Transverse colon (tissue), 4 donors: ENCODE data around the gene SLC46A1. TPM values are rescaled to one million over a fixed set of nuclear protein-coding genes. Genes with fewer than 3 reads are reported as not detected.

ENCODE experiments used
- DNase-seq: peaks from one replicate; pipeline ENCODE4 v3.0.0-alpha.2; 2019
- H3K27ac ChIP-seq, 4 donors: fragments of 200-600 bp; sonication (generic); 2 replicates each; pipeline ENCODE4 v1.5.1; 2016 to 2018; ENCODE audit warnings: inconsistent platforms in 4 of 4
- H3K27me3 ChIP-seq: fragments of 200-600 bp; sonication (generic); 2 replicates; pipeline ENCODE4 v1.5.1; 2017; ENCODE audit warnings: inconsistent platforms
- H3K36me3 ChIP-seq, 4 donors: fragments of 200-600 bp; sonication (generic); 2 replicates each; pipeline ENCODE4 v1.5.1; 2017 to 2019; ENCODE audit warnings: inconsistent platforms in 4 of 4
- H3K4me1 ChIP-seq, 4 donors: fragments of 200-600 bp; sonication (generic); 2 replicates each; pipeline ENCODE4 v1.5.1; 2017 to 2020; ENCODE audit warnings: inconsistent platforms in 4 of 4
- H3K4me3 ChIP-seq, 4 donors: fragments of 200-600 bp; sonication (generic); 1 replicate in 1 of 4; 2 replicates in 3 of 4; pipeline versions ENCODE4 v1.5.1 to v1.6.1; 2017 to 2019; ENCODE audit warnings: inconsistent platforms in 4 of 4
- H3K9me3 ChIP-seq, 2 donors: fragments of 200-600 bp; sonication (generic); 2 replicates each; pipeline ENCODE4 v1.5.1; 2017 to 2019; ENCODE audit warnings: inconsistent platforms in 2 of 2
- CTCF ChIP-seq, 5 experiments: fragments of 200-600 bp in 3 of 5; fragments of 450-650 bp in 2 of 5; sonication (generic) in 3 of 5; IDR thresholded peaks; 1 replicate in 2 of 5; 2 replicates in 3 of 5; pipeline ENCODE4 v1.5.1; 2016 to 2017; ENCODE audit warnings: antibody characterized with exemption in 5 of 5, inconsistent platforms in 3 of 5, mild to moderate bottlenecking in 2 of 5, moderate library complexity in 1 of 5
- EP300 ChIP-seq: sonication (generic); formaldehyde crosslinking; IDR thresholded peaks from one replicate; pipeline ENCODE4 v1.6.1; 2017; ENCODE audit warnings: antibody characterized with exemption, low read depth
- POLR2A ChIP-seq: fragments of 450-650 bp; IDR thresholded peaks from one replicate; pipeline ENCODE4 v1.6.1; 2016; ENCODE audit warnings: antibody characterized with exemption, mild to moderate bottlenecking, moderate library complexity
- POLR2AphosphoS5 ChIP-seq, 3 donors: sonication (generic); formaldehyde crosslinking; IDR thresholded peaks; one replicate each; pipeline ENCODE4 v1.6.1; 2016; ENCODE audit warnings: antibody characterized with exemption in 3 of 3
- WGBS, 2 donors: methylation state at CpG; one replicate each; pipeline ENCODE4 v1.1.5; 2018; ENCODE audit warnings: low coverage in 1 of 2; 5-methylcytosine and 5-hydroxymethylcytosine counted together
- in situ Hi-C, 4 donors: fragments of 200-750 bp; cut with MboI; loops; one replicate each; pipeline versions ENCODE4 v1.15.0 to v1.15.1; 2017; ENCODE audit warnings: low sequenced_read_pairs in 3 of 4, low pct_ligation_motif_present in 1 of 4, low pct_unique_long_range_greater_than_20kb in 1 of 4
- intact Hi-C: fragments of 100-400 bp; cut with DNase I; formaldehyde crosslinking; loops from one replicate; pipeline ENCODE4 v1.15.1; 2023; ENCODE audit warnings: low total_unique reads
- total RNA-seq, 4 donors: library from RNA; depleted of rRNA; stranded (reverse); fragments of >200 nt; gene quantifications; one replicate each; pipeline ENCODE4 v1.1.0, GENCODE V29; 2016

SLC46A1 gene
- total RNA-seq, 4 donors from 2014 or later: 7.5 to 15.9 (median 11.0) TPM

- DNase-seq: no peak
- intact Hi-C loops: no loop called here
- H3K4me1 ChIP-seq: peaks cover 3 to 26% (median 22%) of the 10 kb centered on the region in 4 donors
- peak overlapping the region in 1 of 4 donors; percentile 2 for H3K27ac ChIP-seq
- H3K36me3 ChIP-seq: no peaks in the 10 kb centered on the region
- WGBS, 2 donors: 90 to 91% methylated on average over 2 of the region's 2 CpGs
- in situ Hi-C loops: no loop called here
- no peak overlapping the region for H3K4me3 ChIP-seq
- H3K9me3 ChIP-seq: no peaks in the 10 kb centered on the region
- H3K27me3 ChIP-seq: no peaks in the 10 kb centered on the region
- TF ChIP-seq POLR2AphosphoS5 (IDR thresholded peaks at IDR 0.05) (no peak), POLR2A (no peak), CTCF (IDR thresholded peaks at IDR 0.05) (no peak), EP300 (no peak)
Measured at GRCh38 chr17:28404007-28404406, 2.0 kb downstream of the SLC46A1 start.

- Histone ChIP-seq H3K27ac (no peak overlapping the region), H3K27me3 (no peaks in the 10 kb centered on the region), H3K4me3 (no peak overlapping the region), H3K4me1 (peaks cover 3 to 24% (median 20%) of the 10 kb centered on the region in 4 donors), H3K36me3 (no peaks in the 10 kb centered on the region), H3K9me3 (no peaks in the 10 kb centered on the region)
- DNase-seq: no peak
- in situ Hi-C loops: no loop called here
- TF ChIP-seq EP300 (no peak), CTCF (IDR thresholded peaks at IDR 0.05) (no peak), POLR2AphosphoS5 (IDR thresholded peaks at IDR 0.05) (no peak), POLR2A (no peak)
- 92% methylated on average over 6 of the region's 6 CpGs; no CpG with 5 or more reads in 1 of the 2 donors for WGBS, 2 donors
- intact Hi-C loops: no loop called here
Measured at GRCh38 chr17:28402844-28403243, 3.2 kb downstream of the SLC46A1 start.

GRCh38 chr17:28402224-28402630 is 3.8 kb downstream of the SLC46A1 start:
- no peaks in the 10 kb centered on the region for H3K9me3 ChIP-seq
- H3K36me3 ChIP-seq: no peaks in the 10 kb centered on the region
- in situ Hi-C loops: no loop called here
- no peaks in the 10 kb centered on the region for H3K27me3 ChIP-seq
- no peak overlapping the region for H3K4me3 ChIP-seq
- TF ChIP-seq EP300 (no peak), POLR2AphosphoS5 (IDR thresholded peaks at IDR 0.05) (no peak), POLR2A (no peak), CTCF (IDR thresholded peaks at IDR 0.05) (no peak)
- H3K27ac ChIP-seq: no peak overlapping the region
- peaks cover 3 to 24% (median 17%) of the 10 kb centered on the region in 4 donors for H3K4me1 ChIP-seq
- intact Hi-C loops: no loop called here
- WGBS, 2 donors: 48 to 80% methylated on average over 1 to 3 of the region's 3 CpGs
- no peak for DNase-seq

GRCh38 chr17:28399808-28400207 is 6.2 kb downstream of the SLC46A1 start:
- Histone ChIP-seq H3K4me3 (no peak overlapping the region), H3K27ac (no peak overlapping the region), H3K4me1 (peaks cover 0 to 5% (median 3%) of the 10 kb centered on the region in 4 donors), H3K36me3 (no peaks in the 10 kb centered on the region), H3K27me3 (no peaks in the 10 kb centered on the region), H3K9me3 (no peaks in the 10 kb centered on the region)
- 96% methylated on average over 4 of the region's 4 CpGs; no CpG with 5 or more reads in 1 of the 2 donors for WGBS, 2 donors
- intact Hi-C loops: no loop called here
- in situ Hi-C loops: no loop called here
- no peak for TF ChIP-seq EP300
- no peak for TF ChIP-seq CTCF (IDR thresholded peaks at IDR 0.05)
- TF ChIP-seq POLR2AphosphoS5 (IDR thresholded peaks at IDR 0.05): no peak
- no peak for TF ChIP-seq POLR2A
- DNase-seq: no peak
